ENCODE measurements around the gene TBC1D22B. TPM values are rescaled to one million over a fixed set of nuclear protein-coding genes. Genes with fewer than 3 reads are reported as not detected.

The TBC1D22B gene, protein sequence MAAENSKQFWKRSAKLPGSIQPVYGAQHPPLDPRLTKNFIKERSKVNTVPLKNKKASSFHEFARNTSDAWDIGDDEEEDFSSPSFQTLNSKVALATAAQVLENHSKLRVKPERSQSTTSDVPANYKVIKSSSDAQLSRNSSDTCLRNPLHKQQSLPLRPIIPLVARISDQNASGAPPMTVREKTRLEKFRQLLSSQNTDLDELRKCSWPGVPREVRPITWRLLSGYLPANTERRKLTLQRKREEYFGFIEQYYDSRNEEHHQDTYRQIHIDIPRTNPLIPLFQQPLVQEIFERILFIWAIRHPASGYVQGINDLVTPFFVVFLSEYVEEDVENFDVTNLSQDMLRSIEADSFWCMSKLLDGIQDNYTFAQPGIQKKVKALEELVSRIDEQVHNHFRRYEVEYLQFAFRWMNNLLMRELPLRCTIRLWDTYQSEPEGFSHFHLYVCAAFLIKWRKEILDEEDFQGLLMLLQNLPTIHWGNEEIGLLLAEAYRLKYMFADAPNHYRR
- 7.1 TPM for polyA plus RNA-seq (2013, experiment 1 of 2)
- 7.1 TPM for polyA plus RNA-seq (2013, experiment 2 of 2)

DNA sequence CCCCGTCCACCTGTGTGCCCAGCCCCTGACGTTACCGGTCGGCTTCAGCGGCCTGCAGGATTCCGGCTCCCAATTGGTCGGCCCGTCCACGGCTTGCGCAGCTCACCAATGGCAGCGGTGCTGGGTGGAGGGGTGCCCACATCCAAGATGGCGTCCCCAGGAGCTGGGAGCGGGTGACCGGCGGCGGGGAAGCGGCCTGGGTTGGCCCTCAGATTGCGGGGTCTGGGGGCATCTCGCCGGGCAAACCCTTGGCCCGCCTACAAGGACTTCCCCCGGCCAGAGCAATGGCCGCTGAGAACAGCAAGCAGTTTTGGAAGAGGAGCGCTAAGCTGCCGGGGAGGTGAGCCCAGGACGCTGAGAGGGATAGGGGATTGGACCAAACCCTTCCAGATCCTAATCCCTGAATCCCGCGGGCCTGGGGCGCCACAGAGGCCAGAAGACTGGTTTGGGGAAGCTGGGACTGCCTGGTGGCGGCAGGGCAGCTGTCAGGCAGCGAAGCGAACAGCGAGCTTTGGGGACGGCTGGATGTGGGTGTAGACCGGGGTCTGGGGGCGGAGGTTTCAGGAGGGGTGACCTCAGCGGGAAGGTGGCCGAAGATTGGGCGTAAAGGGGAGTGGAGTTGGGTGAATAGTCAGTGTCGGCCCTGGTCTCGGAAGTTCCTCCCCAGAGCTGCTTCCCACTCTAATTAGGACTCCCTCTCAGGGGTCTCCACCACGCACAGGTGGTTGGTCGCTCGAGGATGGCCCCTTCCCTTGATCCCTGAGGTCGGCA lies at the start of gene TBC1D22B, which contains the start of gene TMEM217:
TSS of gene TBC1D22B (plus strand) at position 139 of the 771 bp plus-strand sequence. CDS start at position 285, 146 bp downstream.
TSS of gene TMEM217 (minus strand) at position 511 of the 771 bp plus-strand sequence. CDS start 39,114 bp downstream, outside the sequence.
- under 1% methylated on average over 35 of the region's 45 CpGs for WGBS
- peak within 1 kb of the TSS in 1 of 2 experiments; percentile 85 for H3K23ac ChIP-seq (ENCODE audit: low read length in 2 of 2)
- peak within 1 kb of the TSS in 1 of 2 experiments; percentile 76 for H2BK12ac ChIP-seq (ENCODE audit: low read length in 2 of 2)
- peak within 1 kb of the TSS; percentile 84 for H2AFZ ChIP-seq (ENCODE audit: low read depth, low read length)
- peak within 1 kb of the TSS; percentile 83 for H4K91ac ChIP-seq (ENCODE audit: low read length)
- peak within 1 kb of the TSS; percentile 75 for H3K27ac ChIP-seq (ENCODE audit: low read length, poor library complexity, severe bottlenecking)
- no peaks in the 10 kb centered on the region for H3K36me3 ChIP-seq (ENCODE audit: control insufficient read depth in 1 of 2, insufficient read depth in 2 of 2, low read depth in 1 of 2, low read length in 2 of 2)
- peaks cover 7% of the 10 kb centered on the region for H3K79me1 ChIP-seq (replicated peaks; ENCODE audit: low read length, poor library complexity, severe bottlenecking)
- H3K9me3 ChIP-seq (ENCODE audit: control insufficient read depth, low read length) = no peaks in the 10 kb centered on the region
- peak within 1 kb of the TSS; percentile 26 for H2BK5ac ChIP-seq (ENCODE audit: low read depth, low read length, poor library complexity, severe bottlenecking)
- peak within 1 kb of the TSS; percentile 71 for H2BK120ac ChIP-seq (ENCODE audit: low read depth, low read length)
- H3K4me2 ChIP-seq (ENCODE audit: low read length, poor library complexity, severe bottlenecking) = peak within 1 kb of the TSS; percentile 76
- H3K14ac ChIP-seq (ENCODE audit: low read length in 2 of 2) = peak within 1 kb of the TSS in 1 of 2 experiments; percentile 56
- H3K4me3 ChIP-seq (ENCODE audit: insufficient read depth in 1 of 2, low read depth in 1 of 2, low read length in 2 of 2) = peak within 1 kb of the TSS; percentile 88 to 95
- peak within 1 kb of the TSS; percentile 99 for H3K9ac ChIP-seq (ENCODE audit: low read length)
- H3K4me1 ChIP-seq (ENCODE audit: control insufficient read depth, insufficient read depth, low read depth, low read length) = no peaks in the 10 kb centered on the region
- H4K8ac ChIP-seq (ENCODE audit: low read length) = peak within 1 kb of the TSS; percentile 92
- no peaks in the 10 kb centered on the region for H3K27me3 ChIP-seq (ENCODE audit: control insufficient read depth in 1 of 2, insufficient read depth in 1 of 2, low read length in 2 of 2)
- peak within 1 kb of the TSS; percentile 82 for H2BK15ac ChIP-seq (ENCODE audit: low read depth, poor library complexity, severe bottlenecking)
- DNase-seq = peak; percentile 94
- H3K4ac ChIP-seq (ENCODE audit: low read depth in 1 of 2, low read length in 2 of 2) = peak within 1 kb of the TSS; percentile 53 to 89
- H2AK5ac ChIP-seq (ENCODE audit: low read length, severe bottlenecking) = no peak within 1 kb of the TSS
- H3K18ac ChIP-seq (ENCODE audit: low read depth in 1 of 2, low read length in 2 of 2) = peak within 1 kb of the TSS; percentile 91 to 95

DNA sequence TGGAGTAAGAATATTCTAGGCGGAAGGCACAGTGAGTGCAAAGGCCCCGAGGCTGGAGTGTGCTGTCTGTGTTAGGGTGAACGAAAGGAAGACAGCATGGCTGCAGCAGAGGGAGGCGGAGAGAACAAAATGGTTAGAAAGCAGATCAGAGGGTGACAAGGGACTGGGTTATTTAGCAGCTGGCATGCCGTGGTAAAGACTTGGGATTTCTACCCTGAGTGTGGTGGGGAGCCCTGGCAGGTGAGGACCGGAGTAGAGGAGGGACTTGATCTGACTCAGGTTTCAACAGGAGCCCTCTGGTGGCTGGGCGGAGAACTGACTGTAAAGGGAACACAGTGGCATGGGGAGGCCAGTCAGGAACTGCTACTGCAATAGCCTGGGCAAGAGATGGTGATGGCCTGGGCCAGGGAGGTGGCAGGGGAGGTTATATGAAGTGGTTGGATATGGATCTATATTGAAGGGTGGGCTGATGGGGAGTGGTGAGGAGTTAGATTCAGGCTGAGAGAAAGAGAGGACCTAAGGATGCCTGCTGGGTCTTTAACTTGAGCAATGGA lies 49.6 kb upstream of the TBC1D22B start:
- peak; percentile 82 for DNase-seq
- no peak overlapping the region for H3K23ac ChIP-seq (ENCODE audit: low read length in 2 of 2)
- no peak overlapping the region for H3K4me3 ChIP-seq (ENCODE audit: insufficient read depth in 1 of 2, low read depth in 1 of 2, low read length in 2 of 2)
- no peaks in the 10 kb centered on the region for H3K79me1 ChIP-seq (replicated peaks; ENCODE audit: low read length, poor library complexity, severe bottlenecking)
- H3K4me1 ChIP-seq (ENCODE audit: control insufficient read depth, insufficient read depth, low read depth, low read length) = peaks cover 8% of the 10 kb centered on the region
- no peak overlapping the region for H4K91ac ChIP-seq (ENCODE audit: low read length)
- no peaks in the 10 kb centered on the region for H3K36me3 ChIP-seq (ENCODE audit: control insufficient read depth in 1 of 2, insufficient read depth in 2 of 2, low read depth in 1 of 2, low read length in 2 of 2)
- H3K4ac ChIP-seq (ENCODE audit: low read depth in 1 of 2, low read length in 2 of 2) = no peak overlapping the region
- no peak overlapping the region for H2AK5ac ChIP-seq (ENCODE audit: low read length, severe bottlenecking)
- H3K18ac ChIP-seq (ENCODE audit: low read depth in 1 of 2, low read length in 2 of 2) = no peak overlapping the region
- no peak overlapping the region for H3K9ac ChIP-seq (ENCODE audit: low read length)
- WGBS = 61% methylated on average over 7 of the region's 7 CpGs
- no peak overlapping the region for H2AFZ ChIP-seq (ENCODE audit: low read depth, low read length)
- peak overlapping the region in 1 of 2 experiments; percentile 24 for H2BK12ac ChIP-seq (ENCODE audit: low read length in 2 of 2)
- no peak overlapping the region for H4K8ac ChIP-seq (ENCODE audit: low read length)
- no peak overlapping the region for H2BK15ac ChIP-seq (ENCODE audit: low read depth, poor library complexity, severe bottlenecking)
- no peak overlapping the region for H3K14ac ChIP-seq (ENCODE audit: low read length in 2 of 2)
- no peak overlapping the region for H3K4me2 ChIP-seq (ENCODE audit: low read length, poor library complexity, severe bottlenecking)
- no peaks in the 10 kb centered on the region for H3K9me3 ChIP-seq (ENCODE audit: control insufficient read depth, low read length)
- no peak overlapping the region for H2BK120ac ChIP-seq (ENCODE audit: low read depth, low read length)
- no peak overlapping the region for H3K27ac ChIP-seq (ENCODE audit: low read length, poor library complexity, severe bottlenecking)
- H2BK5ac ChIP-seq (ENCODE audit: low read depth, low read length, poor library complexity, severe bottlenecking) = no peak overlapping the region
- H3K27me3 ChIP-seq (ENCODE audit: control insufficient read depth in 1 of 2, insufficient read depth in 1 of 2, low read length in 2 of 2) = peaks cover 4 to 5% of the 10 kb centered on the region in 2 experiments

DNA sequence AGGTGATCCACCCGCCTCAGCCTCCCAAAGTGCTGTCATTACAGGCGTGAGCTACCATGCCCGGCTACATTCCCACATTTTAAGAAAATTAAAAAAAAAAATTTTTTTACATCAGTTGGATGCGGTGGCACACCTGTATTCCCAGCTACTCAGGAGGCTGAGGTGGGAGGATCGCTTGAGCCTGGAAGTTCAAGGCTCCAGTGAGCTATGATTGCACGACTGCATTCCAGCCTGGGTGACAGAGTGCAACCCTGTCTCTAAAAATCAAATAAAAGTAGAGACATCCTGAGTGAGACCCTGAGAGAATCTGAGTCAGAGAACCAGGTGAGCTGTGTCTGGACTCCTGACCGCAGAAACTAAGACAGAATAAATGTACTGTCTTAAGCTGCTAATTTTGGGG lies 48.8 kb upstream of the TBC1D22B start:
- H3K27me3 ChIP-seq (ENCODE audit: control insufficient read depth in 1 of 2, insufficient read depth in 1 of 2, low read length in 2 of 2) = peaks cover 4 to 5% of the 10 kb centered on the region in 2 experiments

More for the DNA sequence above, 48.8 kb upstream of the TBC1D22B start:
- DNase-seq = no peak
- Histone ChIP-seq H4K91ac (ENCODE audit: low read length) (no peak overlapping the region), H3K4me2 (ENCODE audit: low read length, poor library complexity, severe bottlenecking) (no peak overlapping the region), H3K9ac (ENCODE audit: low read length) (no peak overlapping the region), H2BK15ac (ENCODE audit: low read depth, poor library complexity, severe bottlenecking) (no peak overlapping the region), H2BK5ac (ENCODE audit: low read depth, low read length, poor library complexity, severe bottlenecking) (no peak overlapping the region), H4K8ac (ENCODE audit: low read length) (no peak overlapping the region), H3K4ac (ENCODE audit: low read depth in 1 of 2, low read length in 2 of 2) (no peak overlapping the region), H2AFZ (ENCODE audit: low read depth, low read length) (no peak overlapping the region), H3K4me3 (ENCODE audit: insufficient read depth in 1 of 2, low read depth in 1 of 2, low read length in 2 of 2) (no peak overlapping the region), H3K36me3 (ENCODE audit: control insufficient read depth in 1 of 2, insufficient read depth in 2 of 2, low read depth in 1 of 2, low read length in 2 of 2) (no peaks in the 10 kb centered on the region), H3K14ac (ENCODE audit: low read length in 2 of 2) (no peak overlapping the region), H3K79me1 (replicated peaks; ENCODE audit: low read length, poor library complexity, severe bottlenecking) (no peaks in the 10 kb centered on the region), H3K27ac (ENCODE audit: low read length, poor library complexity, severe bottlenecking) (no peak overlapping the region), H3K23ac (ENCODE audit: low read length in 2 of 2) (no peak overlapping the region), H3K9me3 (ENCODE audit: control insufficient read depth, low read length) (no peaks in the 10 kb centered on the region), H2AK5ac (ENCODE audit: low read length, severe bottlenecking) (no peak overlapping the region), H2BK12ac (ENCODE audit: low read length in 2 of 2) (no peak overlapping the region), H2BK120ac (ENCODE audit: low read depth, low read length) (no peak overlapping the region), H3K18ac (ENCODE audit: low read depth in 1 of 2, low read length in 2 of 2) (no peak overlapping the region), H3K4me1 (ENCODE audit: control insufficient read depth, insufficient read depth, low read depth, low read length) (peaks cover 8% of the 10 kb centered on the region)
- 88% methylated on average over 6 of the region's 7 CpGs for WGBS
